ENCODE data around the gene MCRS1. TPM values are rescaled to one million over a fixed set of nuclear protein-coding genes. Genes with fewer than 3 reads are reported as not detected.

MCRS1 gene
- polyA plus RNA-seq, 1 donor, result 54.7 TPM

- H3K4me3 ChIP-seq (ENCODE audit: low read length), result no peak overlapping the region
- no peak for DNase-seq
- H3K9me3 ChIP-seq (ENCODE audit: control insufficient read depth, low read depth, low read length), result peaks cover 4% of the 10 kb centered on the region
- H3K4me1 ChIP-seq (ENCODE audit: control insufficient read depth, insufficient read depth, low read length), result no peaks in the 10 kb centered on the region
- no peak overlapping the region for H3K27ac ChIP-seq (ENCODE audit: low read length)
- no CpG with 5 or more reads among the region's 5 CpGs for WGBS (ENCODE audit: insufficient coverage, low lambda C conversion rate)
- no peaks in the 10 kb centered on the region for H3K36me3 ChIP-seq (ENCODE audit: control insufficient read depth, insufficient read depth, low read length)
- no peaks in the 10 kb centered on the region for H3K27me3 ChIP-seq (ENCODE audit: control insufficient read depth, insufficient read depth, low read length)
Observed at GRCh38 chr12:49604856-49605255, 36.9 kb upstream of the MCRS1 start.

DNA sequence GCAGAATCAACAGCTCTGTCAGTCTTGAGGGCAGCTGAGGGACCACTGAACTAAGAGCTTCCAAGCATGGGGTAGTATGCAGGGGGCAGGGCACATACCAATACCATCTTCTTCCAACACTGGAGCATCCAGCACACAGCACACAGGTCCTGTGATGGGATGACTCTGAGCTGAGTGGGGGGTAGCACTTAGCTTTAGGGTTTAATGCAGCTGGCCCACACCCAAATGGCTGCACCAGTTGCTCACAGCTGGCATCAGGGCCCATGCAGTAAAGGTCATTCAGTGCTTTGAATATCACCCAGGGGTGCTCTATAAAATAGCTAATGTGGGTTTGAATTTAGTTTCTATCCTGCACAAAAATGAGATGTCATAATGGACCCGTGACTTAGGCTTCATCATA lies 35.8 kb upstream of the MCRS1 start:
- H3K36me3 ChIP-seq (ENCODE audit: control insufficient read depth, insufficient read depth, low read length), result no peaks in the 10 kb centered on the region
- H3K27me3 ChIP-seq (ENCODE audit: control insufficient read depth, insufficient read depth, low read length), result no peaks in the 10 kb centered on the region
- no peak for DNase-seq
- H3K9me3 ChIP-seq (ENCODE audit: control insufficient read depth, low read depth, low read length), result no peaks in the 10 kb centered on the region
- no peaks in the 10 kb centered on the region for H3K4me1 ChIP-seq (ENCODE audit: control insufficient read depth, insufficient read depth, low read length)
- no peak overlapping the region for H3K27ac ChIP-seq (ENCODE audit: low read length)
- H3K4me3 ChIP-seq (ENCODE audit: low read length), result no peak overlapping the region
- WGBS (ENCODE audit: insufficient coverage, low lambda C conversion rate), result no CpG with 5 or more reads among the region's 1 CpG

DNA sequence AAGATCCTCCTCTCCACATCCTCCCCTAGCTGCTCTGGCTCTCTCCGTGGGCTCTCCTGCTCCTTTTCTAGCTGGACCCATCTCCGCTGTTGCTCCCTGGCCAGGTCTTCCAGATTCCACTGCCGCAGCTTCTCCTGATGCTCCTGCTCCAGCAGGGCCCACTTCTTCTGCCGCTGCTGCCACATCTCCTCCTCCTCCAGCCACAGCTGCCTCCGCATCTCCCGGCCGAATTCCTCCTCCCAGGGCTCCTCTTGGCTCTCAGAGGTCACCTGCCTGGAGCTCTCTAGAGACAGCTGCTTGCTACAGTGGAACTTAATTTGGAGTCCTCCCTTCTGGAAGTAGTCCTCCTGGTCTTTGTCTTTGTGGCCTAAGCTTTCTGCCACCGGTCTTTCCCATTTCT lies 32.0 kb upstream of the MCRS1 start:
- Histone ChIP-seq H3K9me3 (ENCODE audit: control insufficient read depth, low read depth, low read length) (no peaks in the 10 kb centered on the region), H3K27ac (ENCODE audit: low read length) (no peak overlapping the region), H3K27me3 (ENCODE audit: control insufficient read depth, insufficient read depth, low read length) (no peaks in the 10 kb centered on the region), H3K4me1 (ENCODE audit: control insufficient read depth, insufficient read depth, low read length) (no peaks in the 10 kb centered on the region), H3K4me3 (ENCODE audit: low read length) (no peak overlapping the region), H3K36me3 (ENCODE audit: control insufficient read depth, insufficient read depth, low read length) (no peaks in the 10 kb centered on the region)
- DNase-seq, result no peak
- 94% methylated on average over 3 of the region's 8 CpGs for WGBS (ENCODE audit: insufficient coverage, low lambda C conversion rate)

DNA sequence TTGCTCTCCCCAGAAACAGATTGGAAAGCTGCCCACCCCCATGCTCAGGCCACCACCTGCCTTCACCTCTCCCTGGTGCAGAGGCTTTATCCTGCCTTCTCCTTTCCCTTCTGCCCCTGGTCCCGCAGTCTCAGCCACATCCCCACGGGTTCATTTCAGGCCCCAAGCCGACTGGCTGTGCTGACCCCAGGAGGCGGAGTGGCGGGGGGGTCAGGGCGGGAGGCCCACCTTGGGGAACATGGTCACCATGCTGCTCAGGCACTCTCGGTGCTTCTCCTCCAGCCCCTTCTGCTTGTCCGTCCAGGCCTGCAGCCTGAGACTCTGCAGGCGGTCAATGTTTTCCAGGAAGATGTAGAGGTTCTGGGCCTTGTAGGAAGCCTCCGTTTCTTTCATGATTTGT lies 30.6 kb upstream of the MCRS1 start:
- H3K36me3 ChIP-seq (ENCODE audit: control insufficient read depth, insufficient read depth, low read length), result no peaks in the 10 kb centered on the region
- WGBS (ENCODE audit: insufficient coverage, low lambda C conversion rate), result no CpG with 5 or more reads among the region's 10 CpGs
- no peak overlapping the region for H3K27ac ChIP-seq (ENCODE audit: low read length)
- H3K27me3 ChIP-seq (ENCODE audit: control insufficient read depth, insufficient read depth, low read length), result no peaks in the 10 kb centered on the region
- H3K4me1 ChIP-seq (ENCODE audit: control insufficient read depth, insufficient read depth, low read length), result no peaks in the 10 kb centered on the region
- no peak for DNase-seq
- no peak overlapping the region for H3K4me3 ChIP-seq (ENCODE audit: low read length)
- H3K9me3 ChIP-seq (ENCODE audit: control insufficient read depth, low read depth, low read length), result no peaks in the 10 kb centered on the region

DNA sequence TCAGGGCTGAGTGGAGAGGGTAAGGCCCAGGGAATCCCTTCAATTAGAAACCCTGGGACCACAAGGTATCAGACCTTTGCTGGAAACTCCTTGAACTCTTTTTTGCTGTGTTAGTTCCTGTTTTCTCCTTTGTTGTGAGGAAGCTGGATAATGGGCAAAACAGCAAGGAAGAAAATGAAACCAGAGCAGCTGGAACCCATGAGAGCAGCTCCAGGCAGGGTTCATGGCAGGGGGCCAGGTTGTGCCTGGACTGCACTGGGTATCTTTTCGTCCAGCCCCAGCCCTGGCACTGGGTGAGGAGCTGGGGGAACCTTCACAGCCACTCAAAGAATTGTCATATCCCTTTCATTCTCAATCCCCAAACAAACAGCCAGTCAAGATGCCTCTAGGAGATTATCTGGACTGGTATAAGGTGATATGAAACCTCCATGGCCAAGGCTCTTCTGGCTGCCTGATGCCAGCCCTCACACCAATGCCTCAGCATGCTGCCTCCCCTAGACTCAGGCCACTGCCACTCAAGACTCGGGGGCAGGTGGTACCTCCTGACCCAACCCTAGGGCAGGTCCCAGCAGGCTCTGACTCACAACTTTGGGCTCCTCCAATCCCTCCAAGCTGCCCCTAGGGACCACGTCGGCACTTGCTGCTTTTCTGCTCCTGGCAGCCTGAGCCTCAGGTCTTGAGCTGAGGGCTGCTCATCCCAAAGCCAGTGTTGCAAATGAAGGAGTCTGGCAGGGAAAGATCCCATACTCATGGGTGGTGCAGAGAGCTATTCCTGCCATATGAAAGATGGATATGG lies 21.0 kb upstream of the MCRS1 start:
- Histone ChIP-seq H3K4me3 (ENCODE audit: low read length) (no peak overlapping the region), H3K36me3 (ENCODE audit: control insufficient read depth, insufficient read depth, low read length) (peaks cover 13% of the 10 kb centered on the region), H3K27me3 (ENCODE audit: control insufficient read depth, insufficient read depth, low read length) (no peaks in the 10 kb centered on the region), H3K4me1 (ENCODE audit: control insufficient read depth, insufficient read depth, low read length) (no peaks in the 10 kb centered on the region), H3K9me3 (ENCODE audit: control insufficient read depth, low read depth, low read length) (peaks cover 10% of the 10 kb centered on the region), H3K27ac (ENCODE audit: low read length) (no peak overlapping the region)
- no peak for DNase-seq
- WGBS (ENCODE audit: insufficient coverage, low lambda C conversion rate), result no CpG with 5 or more reads among the region's 4 CpGs

DNA sequence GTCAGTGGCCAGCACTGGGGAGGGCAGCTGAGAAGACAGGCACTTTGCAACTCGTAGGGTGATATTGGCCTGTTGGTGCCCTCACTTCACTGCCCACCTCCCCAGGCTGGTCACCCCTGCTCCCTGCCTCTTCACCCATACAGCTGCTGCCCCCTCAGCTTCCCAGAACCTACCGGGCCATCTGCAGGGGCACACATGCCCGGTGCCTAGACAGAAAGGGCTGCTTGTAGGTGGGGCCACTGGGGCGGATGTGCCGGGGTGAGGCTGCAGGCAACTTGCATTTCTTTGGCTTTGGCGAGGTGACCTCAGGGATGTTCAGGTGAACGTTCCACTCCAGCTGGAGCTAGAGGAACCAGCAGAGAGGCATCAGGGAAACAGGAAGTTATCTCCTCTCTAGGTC lies 20.3 kb upstream of the MCRS1 start:
- Histone ChIP-seq H3K27ac (ENCODE audit: low read length) (no peak overlapping the region), H3K36me3 (ENCODE audit: control insufficient read depth, insufficient read depth, low read length) (peaks cover 13% of the 10 kb centered on the region), H3K27me3 (ENCODE audit: control insufficient read depth, insufficient read depth, low read length) (no peaks in the 10 kb centered on the region), H3K4me1 (ENCODE audit: control insufficient read depth, insufficient read depth, low read length) (no peaks in the 10 kb centered on the region), H3K9me3 (ENCODE audit: control insufficient read depth, low read depth, low read length) (peaks cover 10% of the 10 kb centered on the region), H3K4me3 (ENCODE audit: low read length) (no peak overlapping the region)
- no peak for DNase-seq
- WGBS (ENCODE audit: insufficient coverage, low lambda C conversion rate), result no CpG with 5 or more reads among the region's 7 CpGs

DNA sequence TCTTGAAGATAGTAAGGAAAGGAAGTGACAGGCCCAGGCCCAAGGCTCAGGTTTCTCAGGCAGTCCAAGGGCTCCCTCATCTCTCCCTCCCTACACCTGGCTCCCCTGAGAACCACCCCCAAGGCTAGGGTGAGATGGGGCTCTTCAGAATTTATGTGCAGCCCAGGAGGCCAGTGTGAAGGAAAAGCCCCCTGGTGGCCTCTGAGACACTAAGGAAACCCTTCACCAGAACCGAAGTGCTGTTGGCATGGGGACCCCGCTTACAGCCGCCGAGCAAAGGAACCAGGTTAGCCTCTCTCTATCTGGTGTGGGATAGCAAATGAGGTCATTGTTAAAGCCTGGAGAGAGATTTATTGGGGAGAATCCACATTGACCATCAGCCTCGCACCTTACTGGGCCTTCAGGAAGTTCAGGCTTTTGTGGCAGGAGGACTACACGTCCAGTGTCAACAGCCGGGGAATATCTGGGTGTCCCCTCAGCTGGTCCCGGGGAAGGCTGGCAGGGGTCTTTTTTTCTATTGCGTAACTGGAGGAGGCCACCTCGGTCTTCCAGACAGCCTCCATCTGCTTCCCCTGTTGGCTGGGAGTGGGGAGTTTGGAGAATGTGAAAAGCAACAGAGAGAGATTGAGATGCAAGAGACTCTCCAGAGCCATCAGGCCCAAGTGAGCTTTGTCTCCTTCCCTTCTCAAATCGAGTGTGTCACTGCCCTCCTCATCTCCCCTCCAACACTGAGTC lies 19.4 kb upstream of the MCRS1 start:
- Histone ChIP-seq H3K27ac (ENCODE audit: low read length) (no peak overlapping the region), H3K4me3 (ENCODE audit: low read length) (no peak overlapping the region), H3K4me1 (ENCODE audit: control insufficient read depth, insufficient read depth, low read length) (no peaks in the 10 kb centered on the region), H3K36me3 (ENCODE audit: control insufficient read depth, insufficient read depth, low read length) (peaks cover 13% of the 10 kb centered on the region), H3K27me3 (ENCODE audit: control insufficient read depth, insufficient read depth, low read length) (no peaks in the 10 kb centered on the region), H3K9me3 (ENCODE audit: control insufficient read depth, low read depth, low read length) (peaks cover 10% of the 10 kb centered on the region)
- DNase-seq, result no peak
- no CpG with 5 or more reads among the region's 11 CpGs for WGBS (ENCODE audit: insufficient coverage, low lambda C conversion rate)

DNA sequence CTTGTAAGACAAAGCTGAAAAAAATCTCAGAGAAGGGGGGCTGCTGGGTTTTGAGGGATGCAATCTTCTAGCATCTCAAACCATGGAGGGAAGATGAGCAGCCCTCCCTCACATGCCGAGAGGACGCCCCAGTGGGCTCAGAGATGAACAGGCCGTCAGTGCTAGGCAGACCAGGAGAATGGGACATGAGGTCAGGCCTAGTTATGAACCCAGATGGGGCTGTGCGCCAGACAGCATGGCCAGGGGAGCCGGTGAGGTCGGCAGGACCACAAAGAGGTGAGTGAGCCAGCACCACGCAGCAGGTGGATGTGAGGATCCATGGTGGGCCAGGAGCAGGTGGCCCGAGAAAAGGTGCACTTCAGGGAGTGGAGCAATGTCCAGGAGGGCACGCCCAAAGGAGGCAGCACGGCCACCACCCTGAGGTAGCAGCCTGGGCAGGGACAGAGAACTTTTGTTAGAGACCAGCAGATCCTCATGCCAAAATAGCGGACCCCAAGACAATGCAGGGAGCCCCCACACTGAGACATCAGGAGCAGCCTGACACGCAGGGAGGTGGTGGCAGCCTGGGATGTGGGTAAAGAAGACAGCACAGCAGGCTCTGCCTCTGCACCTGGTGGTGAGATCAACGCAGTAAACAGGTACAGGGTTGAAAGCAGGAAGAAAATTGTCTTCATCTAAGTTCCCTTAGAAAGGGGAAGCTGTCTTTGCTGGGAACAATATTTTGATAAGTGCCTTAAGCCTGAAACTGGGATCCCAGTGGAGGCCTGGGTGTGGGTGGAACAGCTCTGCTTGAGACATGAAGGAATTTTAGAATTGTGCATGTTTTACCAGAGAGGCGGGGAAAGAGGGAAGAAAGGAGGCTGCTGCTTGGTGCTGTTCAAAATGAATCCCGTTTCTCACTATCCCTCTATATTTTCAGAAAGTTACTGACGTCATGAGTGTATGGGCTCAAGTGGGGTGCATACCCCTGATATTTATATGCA lies 17.8 kb upstream of the MCRS1 start:
- no peaks in the 10 kb centered on the region for H3K4me1 ChIP-seq (ENCODE audit: control insufficient read depth, insufficient read depth, low read length)

GRCh38 chr12:49584591-49584990 lies 16.6 kb upstream of the MCRS1 start:
- Histone ChIP-seq H3K36me3 (ENCODE audit: control insufficient read depth, insufficient read depth, low read length) (peaks cover 10% of the 10 kb centered on the region), H3K9me3 (ENCODE audit: control insufficient read depth, low read depth, low read length) (no peaks in the 10 kb centered on the region), H3K27ac (ENCODE audit: low read length) (no peak overlapping the region), H3K27me3 (ENCODE audit: control insufficient read depth, insufficient read depth, low read length) (no peaks in the 10 kb centered on the region), H3K4me1 (ENCODE audit: control insufficient read depth, insufficient read depth, low read length) (peaks cover 3% of the 10 kb centered on the region), H3K4me3 (ENCODE audit: low read length) (no peak overlapping the region)
- 86% methylated on average over 1 of the region's 7 CpGs for WGBS (ENCODE audit: insufficient coverage, low lambda C conversion rate)
- no peak for DNase-seq

More for the DNA sequence above, 17.8 kb upstream of the MCRS1 start:
- H3K4me3 ChIP-seq (ENCODE audit: low read length), result no peak overlapping the region
- H3K9me3 ChIP-seq (ENCODE audit: control insufficient read depth, low read depth, low read length), result peaks cover 5% of the 10 kb centered on the region
- 100% methylated on average over 1 of the region's 16 CpGs for WGBS (ENCODE audit: insufficient coverage, low lambda C conversion rate)
- no peak for DNase-seq
- no peaks in the 10 kb centered on the region for H3K27me3 ChIP-seq (ENCODE audit: control insufficient read depth, insufficient read depth, low read length)
- peaks cover 10% of the 10 kb centered on the region for H3K36me3 ChIP-seq (ENCODE audit: control insufficient read depth, insufficient read depth, low read length)
- no peak overlapping the region for H3K27ac ChIP-seq (ENCODE audit: low read length)

All from large intestine (tissue), 3 donors.